GM12873 (cell line): ENCODE data around the gene CLINT1.

Experiments used
- CTCF ChIP-seq: IDR thresholded peaks from 2 replicates; pipeline ENCODE4 v1.5.1; 2012; ENCODE audit warnings: low read depth, mild to moderate bottlenecking, moderate library complexity, low read length, control low read depth; ENCODE audit not compliant: insufficient read depth; ENCODE audit errors: missing control alignments

Gene CLINT1

GRCh38 chr5:157817928-157818327 is 41.0 kb downstream of the CLINT1 start:
- TF ChIP-seq CTCF: no peak

GRCh38 chr5:157817387-157817702 is 41.6 kb downstream of the CLINT1 start:
- TF ChIP-seq CTCF: no peak

- peak; percentile 23 for TF ChIP-seq CTCF
Measured at GRCh38 chr5:157816682-157817386, 42.1 kb downstream of the CLINT1 start.

- TF ChIP-seq CTCF: no peak
Measured at GRCh38 chr5:157812086-157812485, 46.9 kb downstream of the CLINT1 start.

- TF ChIP-seq CTCF: no peak
Measured at GRCh38 chr5:157808043-157808442, 50.9 kb downstream of the CLINT1 start.

GRCh38 chr5:157802736-157803135 is 56.2 kb downstream of the CLINT1 start:
- TF ChIP-seq CTCF: no peak

GRCh38 chr5:157800137-157800536 is 58.8 kb downstream of the CLINT1 start:
- TF ChIP-seq CTCF: no peak
